ENCODE results near the gene PDCD11.

Gene PDCD11

GRCh38 chr10:103470761-103471653 is 74.6 kb downstream of the PDCD11 start:
- Histone ChIP-seq H3K36me3 (no peaks in the 10 kb centered on the region), H3K4me3 (ENCODE audit: low read depth, low read length) (no peak overlapping the region), H3K9me3 (ENCODE audit: severe bottlenecking) (no peaks in the 10 kb centered on the region), H3K27me3 (ENCODE audit: insufficient read depth, low read depth, severe bottlenecking) (no peaks in the 10 kb centered on the region), H3K27ac (peak overlapping the region; percentile 66)
- DNase-seq, result peak; percentile 65
- TF ChIP-seq CTCF (IDR thresholded peaks at IDR 0.05; ENCODE audit: low read depth, low read length), result no peak

GRCh38 chr10:103472005-103472404 is 75.6 kb downstream of the PDCD11 start:
- H3K9me3 ChIP-seq (ENCODE audit: severe bottlenecking), result no peaks in the 10 kb centered on the region
- H3K27ac ChIP-seq, result peak overlapping the region; percentile 66
- no peak overlapping the region for H3K4me3 ChIP-seq (ENCODE audit: low read depth, low read length)
- no peaks in the 10 kb centered on the region for H3K36me3 ChIP-seq
- no peak for TF ChIP-seq CTCF (IDR thresholded peaks at IDR 0.05; ENCODE audit: low read depth, low read length)
- no peaks in the 10 kb centered on the region for H3K27me3 ChIP-seq (ENCODE audit: insufficient read depth, low read depth, severe bottlenecking)
- DNase-seq, result peak; percentile 47

GRCh38 chr10:103473261-103473671 is 76.8 kb downstream of the PDCD11 start:
- no peaks in the 10 kb centered on the region for H3K27me3 ChIP-seq (ENCODE audit: insufficient read depth, low read depth, severe bottlenecking)
- H3K36me3 ChIP-seq, result no peaks in the 10 kb centered on the region
- no peak for DNase-seq
- H3K9me3 ChIP-seq (ENCODE audit: severe bottlenecking), result no peaks in the 10 kb centered on the region
- H3K27ac ChIP-seq, result no peak overlapping the region
- TF ChIP-seq CTCF (IDR thresholded peaks at IDR 0.05; ENCODE audit: low read depth, low read length), result no peak
- no peak overlapping the region for H3K4me3 ChIP-seq (ENCODE audit: low read depth, low read length)

- H3K27me3 ChIP-seq (ENCODE audit: insufficient read depth, low read depth, severe bottlenecking), result no peaks in the 10 kb centered on the region
- no peak overlapping the region for H3K27ac ChIP-seq
- TF ChIP-seq CTCF (IDR thresholded peaks at IDR 0.05; ENCODE audit: low read depth, low read length), result no peak
- no peaks in the 10 kb centered on the region for H3K36me3 ChIP-seq
- no peak for DNase-seq
- H3K9me3 ChIP-seq (ENCODE audit: severe bottlenecking), result no peaks in the 10 kb centered on the region
- H3K4me3 ChIP-seq (ENCODE audit: low read depth, low read length), result no peak overlapping the region
Observed at GRCh38 chr10:103474077-103474476, 77.7 kb downstream of the PDCD11 start.

- no peak for TF ChIP-seq CTCF (IDR thresholded peaks at IDR 0.05; ENCODE audit: low read depth, low read length)
- no peaks in the 10 kb centered on the region for H3K9me3 ChIP-seq (ENCODE audit: severe bottlenecking)
- no peak overlapping the region for H3K4me3 ChIP-seq (ENCODE audit: low read depth, low read length)
- H3K27ac ChIP-seq, result no peak overlapping the region
- no peaks in the 10 kb centered on the region for H3K27me3 ChIP-seq (ENCODE audit: insufficient read depth, low read depth, severe bottlenecking)
- DNase-seq, result no peak
- H3K36me3 ChIP-seq, result no peaks in the 10 kb centered on the region
Observed at GRCh38 chr10:103475437-103475836, 79.0 kb downstream of the PDCD11 start.

Measured in WERI-Rb-1 (cell line).